CD4-positive, alpha-beta T cell treated with Interleukin-6 at 100 ng/mL for 8 hours (primary cell): ENCODE measurements around the gene SHOC2.

Source experiments
- DNase-seq: peaks from one replicate; pipeline ENCODE4 v3.0.0-alpha.2; 2020; ENCODE audit warnings: mixed read lengths, low spot score

Gene SHOC2

GRCh38 chr10:110946496-110946895, 27.1 kb downstream of the SHOC2 start:
- no peak for DNase-seq

GRCh38 chr10:110947061-110947595, 27.7 kb downstream of the SHOC2 start:
- DNase-seq = no peak

GRCh38 chr10:110951381-110951780, 32.0 kb downstream of the SHOC2 start:
- DNase-seq = no peak

- DNase-seq = no peak
These were observed 38.2 kb downstream of the SHOC2 start for GRCh38 chr10:110957606-110958005.

DNA sequence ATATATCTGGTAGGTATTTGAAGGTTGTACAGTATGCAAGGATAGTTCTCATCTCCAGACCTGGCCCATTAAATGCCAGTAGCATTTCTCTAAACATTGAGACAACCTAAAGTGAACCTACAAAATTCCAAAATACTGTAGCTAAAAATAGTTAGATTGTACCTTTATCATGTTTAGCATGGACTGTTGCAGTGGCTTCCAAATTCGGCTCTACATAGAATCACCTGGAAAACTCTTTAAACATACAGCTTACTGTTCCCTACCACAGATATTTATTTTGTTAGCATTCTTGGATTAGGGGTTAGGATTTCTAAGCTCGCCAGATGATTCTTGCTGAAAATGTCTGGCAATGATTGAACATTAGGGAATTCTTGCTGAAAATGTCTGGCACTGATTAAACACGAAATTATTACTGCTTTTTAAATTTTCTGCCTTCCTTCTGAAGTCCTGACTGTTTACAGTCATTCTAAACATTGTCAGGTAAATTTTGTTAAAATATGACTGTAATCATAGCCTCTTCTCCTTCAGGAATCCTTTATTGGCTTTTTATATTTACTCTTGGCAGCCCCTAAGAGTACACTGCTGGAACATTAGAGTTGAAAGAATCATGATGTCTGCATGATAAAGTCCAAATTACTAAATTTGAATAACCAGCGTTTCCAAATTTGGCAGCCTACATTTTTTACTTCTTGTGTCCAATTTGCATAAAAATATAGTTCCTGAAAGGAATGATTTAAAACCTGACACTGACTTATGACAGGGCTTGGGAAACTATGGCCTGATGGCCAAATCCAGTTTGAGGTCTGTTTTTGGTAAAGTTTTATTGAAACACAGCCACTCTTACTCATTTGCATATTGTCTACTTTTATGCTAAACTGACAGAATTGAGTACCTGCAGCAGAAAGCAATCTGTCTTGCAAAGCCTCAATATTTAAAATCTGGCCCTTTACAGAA, 40.3 kb downstream of the SHOC2 start:
- no peak for DNase-seq

DNA sequence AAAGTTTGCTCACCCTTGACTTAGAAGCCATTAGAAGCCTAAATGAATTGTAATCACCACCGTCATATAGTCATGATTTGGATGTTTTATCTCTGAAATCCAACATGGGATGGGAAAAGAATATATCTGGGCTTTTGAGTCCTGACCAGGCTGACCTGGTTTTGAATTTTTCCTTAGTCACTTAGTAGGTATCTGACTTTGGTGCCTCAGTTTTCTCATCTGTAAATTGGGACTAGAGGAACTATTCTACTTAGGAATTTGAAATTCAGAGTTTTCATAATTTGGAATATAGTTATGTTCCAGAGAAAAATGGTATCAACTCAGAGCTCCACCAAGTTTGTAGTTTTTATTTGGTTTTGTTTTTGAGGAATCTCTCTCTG, 40.9 kb downstream of the SHOC2 start:
- no peak for DNase-seq

DNA sequence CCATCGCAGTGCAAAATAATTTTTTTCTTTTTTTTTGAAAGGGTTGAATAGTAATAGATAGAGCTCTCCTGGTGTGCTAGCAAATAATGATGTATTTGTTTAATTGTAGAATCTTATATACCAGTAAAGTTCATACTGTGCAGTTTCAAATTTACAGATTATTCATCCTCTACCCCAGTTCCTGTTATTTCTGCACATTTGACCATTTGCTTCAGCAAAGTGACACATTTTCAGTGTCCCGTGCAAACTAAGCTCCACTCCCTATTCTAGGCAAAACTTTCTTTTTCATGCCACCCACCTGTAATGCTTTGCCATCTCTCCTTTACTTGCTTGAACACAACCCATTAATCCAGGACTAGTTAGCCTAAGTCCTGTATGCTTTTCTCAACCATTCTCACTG, 43.0 kb downstream of the SHOC2 start:
- DNase-seq = no peak

- no peak for DNase-seq
These were observed 43.8 kb downstream of the SHOC2 start for GRCh38 chr10:110963162-110963561.

DNA sequence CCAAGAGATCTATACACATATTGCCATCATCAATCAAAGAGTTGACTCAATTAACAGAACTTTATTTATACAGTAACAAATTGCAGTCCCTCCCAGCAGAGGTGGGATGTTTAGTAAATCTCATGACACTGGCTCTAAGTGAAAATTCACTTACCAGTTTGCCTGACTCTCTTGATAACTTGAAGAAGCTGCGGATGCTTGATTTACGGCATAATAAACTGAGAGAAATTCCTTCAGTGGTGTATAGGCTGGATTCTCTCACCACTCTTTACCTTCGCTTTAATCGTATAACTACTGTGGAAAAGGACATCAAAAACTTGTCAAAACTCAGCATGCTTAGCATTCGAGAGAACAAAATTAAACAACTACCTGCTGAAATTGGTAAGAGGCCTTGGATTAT, 45.3 kb downstream of the SHOC2 start:
- DNase-seq = no peak

GRCh38 chr10:110965216-110965615, 45.8 kb downstream of the SHOC2 start:
- DNase-seq = no peak

DNA sequence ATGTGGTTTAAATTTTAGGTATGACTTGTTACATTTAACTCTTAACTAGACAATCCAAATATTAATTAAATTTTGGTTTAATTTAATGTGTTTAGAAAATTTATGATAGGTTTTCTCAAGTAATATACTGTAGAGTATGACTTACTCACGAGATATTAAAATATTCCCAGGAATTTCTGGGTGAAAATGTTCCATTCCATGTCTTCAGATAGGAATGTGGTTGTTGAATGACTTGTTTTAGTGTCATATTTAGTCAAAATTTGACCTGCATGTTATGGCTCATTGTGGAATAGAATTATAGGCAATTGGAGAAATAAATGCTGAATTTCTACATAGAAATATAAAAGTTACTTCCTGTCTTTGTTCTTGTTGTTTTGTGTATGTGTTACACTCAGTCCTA, 46.7 kb downstream of the SHOC2 start:
- DNase-seq = no peak

GRCh38 chr10:110967009-110967630, 47.7 kb downstream of the SHOC2 start:
- DNase-seq = no peak

DNA sequence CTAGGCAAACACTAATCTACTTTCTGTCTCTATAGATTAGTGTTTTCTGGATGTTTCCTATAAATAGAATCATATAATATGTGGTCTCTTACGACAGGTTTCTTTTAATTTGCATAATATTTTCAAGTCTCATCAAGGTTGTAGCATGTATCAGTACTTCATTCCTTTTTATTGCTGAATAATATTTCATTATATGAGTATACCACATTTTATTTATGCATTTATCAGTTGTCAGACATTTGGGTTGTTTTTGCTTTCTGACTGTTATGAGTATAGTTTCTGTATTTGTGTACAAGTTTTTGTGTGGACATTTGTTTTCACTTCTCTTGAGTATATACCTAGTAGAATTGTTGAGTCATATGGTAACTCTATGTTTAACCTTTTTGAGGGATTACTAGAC, 48.2 kb downstream of the SHOC2 start:
- no peak for DNase-seq

DNA sequence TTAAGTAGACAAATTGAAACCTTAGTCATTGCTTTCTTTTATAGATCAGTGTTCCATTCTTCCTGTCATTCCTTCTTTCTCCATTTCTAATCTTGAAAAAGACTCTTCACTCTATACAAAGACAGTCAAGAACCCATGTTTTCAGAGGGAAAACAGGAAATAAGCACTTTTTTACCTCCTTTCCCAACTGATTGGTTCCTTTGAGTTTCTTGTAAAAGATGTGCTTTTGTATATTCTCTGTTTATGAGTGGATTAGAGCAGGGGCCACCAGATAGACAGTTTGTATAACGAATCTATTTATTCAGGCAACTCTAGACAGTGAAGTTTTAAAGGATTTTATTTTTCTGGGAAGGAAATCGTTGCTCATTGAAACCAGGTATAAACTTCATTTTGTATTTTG, 49.8 kb downstream of the SHOC2 start:
- no peak for DNase-seq

DNA sequence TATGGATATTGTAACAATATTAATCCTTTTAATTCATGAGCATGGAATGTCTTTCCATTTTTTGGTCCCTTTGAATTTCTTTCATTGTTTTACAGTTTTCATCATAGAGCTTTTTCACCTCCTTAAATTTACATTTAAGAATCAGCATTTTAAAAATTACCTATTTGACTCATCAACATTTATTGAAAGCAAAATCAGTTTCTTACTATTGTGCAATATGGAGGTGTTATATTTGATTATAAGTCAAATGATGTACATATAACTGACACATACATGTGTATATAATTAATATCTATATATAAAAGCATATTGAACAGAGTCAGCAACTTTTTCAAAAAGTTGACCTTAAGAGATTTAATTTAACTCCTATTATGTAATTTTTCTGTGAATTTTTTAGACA, 52.2 kb downstream of the SHOC2 start:
- no peak for DNase-seq

DNA sequence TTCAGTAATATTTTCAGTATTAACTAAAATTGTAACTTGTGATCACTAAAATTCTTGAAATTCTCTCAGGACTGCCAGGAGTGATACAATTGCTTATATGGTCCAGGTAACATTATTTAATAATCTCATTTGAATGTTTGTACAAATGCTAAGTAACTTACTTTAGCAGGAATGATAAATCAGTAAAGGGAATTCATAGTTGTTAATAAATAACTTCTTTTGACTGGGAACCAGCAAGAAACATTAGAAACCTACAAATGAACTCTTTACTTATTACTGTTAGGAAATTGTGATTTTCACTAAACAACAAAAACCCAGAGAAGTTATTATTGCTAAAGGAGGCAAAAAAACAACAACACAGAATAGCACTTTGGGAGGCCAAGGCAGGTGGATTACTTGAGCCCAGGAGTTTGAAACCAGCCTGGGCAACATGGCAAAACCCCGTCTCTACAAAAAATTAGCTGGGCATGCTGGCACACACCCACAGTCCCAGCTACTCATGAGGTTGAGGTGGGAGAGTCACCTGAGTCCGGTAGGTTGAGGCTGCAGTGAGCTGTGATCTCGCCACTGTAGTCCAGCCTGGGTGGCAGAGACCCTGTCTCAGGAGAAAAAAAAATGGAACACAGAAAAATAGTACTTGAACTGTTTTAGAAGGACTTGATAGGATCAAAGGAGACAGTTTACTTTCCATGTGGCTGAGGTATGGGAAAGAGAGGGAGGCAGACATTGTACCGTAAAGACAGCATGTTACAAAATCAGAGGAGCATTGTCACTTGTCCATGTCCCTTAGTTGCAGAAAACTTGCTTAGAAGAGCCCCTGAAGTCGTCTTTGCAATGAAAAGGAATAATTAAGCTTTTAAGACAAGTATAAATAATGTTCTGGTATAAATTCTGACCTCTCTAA, 53.1 kb downstream of the SHOC2 start:
- no peak for DNase-seq

- no peak for DNase-seq
These were observed 54.0 kb downstream of the SHOC2 start for GRCh38 chr10:110973400-110973799.

DNA sequence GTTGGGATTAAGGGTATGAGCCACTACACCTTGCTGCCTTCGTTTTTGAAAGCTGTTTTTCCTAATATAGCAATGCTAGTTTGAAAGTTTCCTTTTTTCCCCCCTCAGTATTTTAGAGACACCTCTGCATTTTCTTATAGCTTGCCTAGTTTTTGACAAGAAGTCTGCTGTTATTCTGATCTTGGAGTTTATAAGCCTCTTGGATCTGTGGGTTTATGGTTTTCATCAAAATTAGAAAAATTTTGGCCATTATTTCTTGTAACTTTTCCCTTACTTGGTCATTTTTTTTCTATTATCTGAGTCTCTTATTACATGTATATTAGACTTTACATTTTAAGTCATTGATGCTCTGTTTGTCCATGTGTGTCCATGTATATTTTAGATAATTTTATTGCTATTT, 57.2 kb downstream of the SHOC2 start:
- no peak for DNase-seq

GRCh38 chr10:110977662-110978061, 58.3 kb downstream of the SHOC2 start:
- DNase-seq = no peak

DNA sequence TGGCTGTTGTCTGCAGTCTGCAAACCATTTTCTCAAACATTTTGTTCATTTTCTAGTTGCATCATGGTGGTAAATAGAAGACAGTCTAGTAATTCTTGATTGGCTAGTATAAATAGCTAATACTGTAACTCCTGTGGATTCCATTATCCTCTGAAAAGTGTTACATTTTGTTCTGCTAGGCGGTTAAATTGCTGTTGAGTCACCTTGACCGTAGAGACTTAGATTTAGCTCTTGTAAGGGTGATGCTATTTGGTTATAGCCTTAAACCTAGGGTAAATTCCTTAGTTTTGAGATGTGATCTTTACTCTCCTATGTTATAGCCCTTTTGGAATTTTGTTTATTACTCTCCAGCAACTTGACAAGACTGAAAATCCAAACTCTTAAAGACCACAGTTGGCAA, 58.8 kb downstream of the SHOC2 start:
- DNase-seq = no peak

GRCh38 chr10:110979611-110980010, 60.2 kb downstream of the SHOC2 start:
- no peak for DNase-seq

GRCh38 chr10:110980807-110981206, 61.4 kb downstream of the SHOC2 start:
- DNase-seq = no peak
